Endothelial cell of hepatic sinusoid (primary cell): ENCODE measurements around the gene OVCA2.

ENCODE experiments used
- in situ Hi-C: cut with HindIII; loops from 2 replicates; pipeline ENCODE4 v1.10.0; 2017; ENCODE audit warnings: low sequenced_read_pairs

The OVCA2 gene

DNA sequence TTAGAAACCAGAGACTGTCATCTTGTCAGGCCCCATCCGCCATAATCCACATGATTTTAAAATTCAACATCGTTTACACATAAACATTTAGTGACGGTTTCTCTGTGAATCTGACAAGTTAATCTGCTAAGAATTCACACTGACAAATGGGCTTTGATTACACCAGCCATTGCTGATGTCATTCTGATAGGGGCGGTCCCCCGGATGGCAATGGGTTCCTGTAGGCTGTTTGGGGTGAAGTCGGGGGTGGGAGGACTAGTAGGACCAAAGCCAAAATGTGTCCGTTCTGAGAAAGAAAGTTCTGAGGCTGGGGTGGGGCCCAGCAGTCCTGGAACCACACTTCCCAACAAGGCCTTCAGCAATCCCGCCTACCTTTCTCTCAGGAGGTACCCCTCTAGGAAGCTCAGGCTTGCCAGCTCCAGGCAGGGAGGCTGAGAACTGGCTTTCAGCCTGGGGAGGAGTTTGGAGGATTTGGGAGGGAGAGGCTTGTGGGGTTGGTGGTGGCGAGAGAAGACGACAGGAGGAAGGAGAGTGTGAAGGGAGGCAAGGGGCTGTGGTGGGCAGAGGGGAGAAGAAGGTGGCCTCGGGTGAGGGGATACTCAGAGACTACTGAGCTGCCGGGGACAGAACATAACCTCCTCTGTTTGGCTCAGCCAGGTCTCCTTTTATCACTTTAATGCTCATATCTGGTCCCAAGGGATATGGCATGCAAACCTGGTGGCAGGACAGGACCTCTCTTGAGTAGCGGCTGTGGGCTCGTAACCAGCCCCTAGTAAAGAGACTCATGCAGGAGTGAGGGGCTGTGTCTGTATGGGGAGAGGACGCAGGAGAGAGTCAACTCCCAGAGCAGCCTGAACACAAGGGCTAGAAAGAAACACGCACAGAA, 21.7 kb downstream of the OVCA2 start:
- in situ Hi-C loops, result loop anchor here (10.0 kb wide), 1 partner anchor 201 kb away; no protein-coding TSS in a partner anchor

DNA sequence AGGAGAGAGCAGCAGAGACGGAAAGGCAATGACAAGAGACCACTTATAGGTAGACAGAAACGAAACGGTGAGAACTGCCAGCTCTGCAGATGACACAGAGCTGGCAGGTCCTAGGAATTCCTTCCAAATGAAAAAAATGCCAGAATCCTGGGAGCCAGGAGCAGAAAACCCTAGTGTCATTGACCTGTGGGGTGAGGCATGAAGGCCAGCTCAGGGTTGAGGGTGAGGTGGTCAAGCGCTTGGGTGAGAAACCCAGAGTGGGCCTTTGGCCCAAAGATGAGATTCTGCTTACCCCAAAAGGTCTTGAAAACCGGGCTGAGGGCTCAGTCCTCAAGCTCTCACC, 22.3 kb downstream of the OVCA2 start:
- in situ Hi-C loops, result loop anchor here (10.0 kb wide), 1 partner anchor 201 kb away; no protein-coding TSS in a partner anchor

DNA sequence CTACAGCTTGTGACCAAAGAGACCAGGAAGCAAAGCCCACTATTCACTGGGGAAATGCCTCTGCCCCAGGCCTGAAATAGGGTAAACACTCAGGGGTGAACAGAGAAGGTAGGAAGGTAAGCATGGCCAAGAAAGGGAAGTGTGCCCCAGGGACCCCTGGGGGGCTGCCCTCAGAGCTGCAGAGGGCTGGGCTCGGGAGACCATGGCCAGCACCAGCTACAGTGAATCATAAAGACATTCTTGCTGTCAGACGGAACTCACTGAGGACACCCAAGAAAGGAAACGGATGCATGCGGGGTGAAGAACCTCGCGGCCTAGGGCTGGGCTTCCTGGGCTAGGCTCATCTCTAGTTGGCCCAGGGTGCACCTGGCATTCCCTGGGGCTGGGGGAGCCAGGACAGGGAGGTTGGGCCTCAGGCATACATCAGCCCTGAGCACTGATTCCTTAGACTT, 22.7 kb downstream of the OVCA2 start:
- in situ Hi-C loops, result loop anchor here (10.0 kb wide), 1 partner anchor 200 kb away; no protein-coding TSS in a partner anchor

DNA sequence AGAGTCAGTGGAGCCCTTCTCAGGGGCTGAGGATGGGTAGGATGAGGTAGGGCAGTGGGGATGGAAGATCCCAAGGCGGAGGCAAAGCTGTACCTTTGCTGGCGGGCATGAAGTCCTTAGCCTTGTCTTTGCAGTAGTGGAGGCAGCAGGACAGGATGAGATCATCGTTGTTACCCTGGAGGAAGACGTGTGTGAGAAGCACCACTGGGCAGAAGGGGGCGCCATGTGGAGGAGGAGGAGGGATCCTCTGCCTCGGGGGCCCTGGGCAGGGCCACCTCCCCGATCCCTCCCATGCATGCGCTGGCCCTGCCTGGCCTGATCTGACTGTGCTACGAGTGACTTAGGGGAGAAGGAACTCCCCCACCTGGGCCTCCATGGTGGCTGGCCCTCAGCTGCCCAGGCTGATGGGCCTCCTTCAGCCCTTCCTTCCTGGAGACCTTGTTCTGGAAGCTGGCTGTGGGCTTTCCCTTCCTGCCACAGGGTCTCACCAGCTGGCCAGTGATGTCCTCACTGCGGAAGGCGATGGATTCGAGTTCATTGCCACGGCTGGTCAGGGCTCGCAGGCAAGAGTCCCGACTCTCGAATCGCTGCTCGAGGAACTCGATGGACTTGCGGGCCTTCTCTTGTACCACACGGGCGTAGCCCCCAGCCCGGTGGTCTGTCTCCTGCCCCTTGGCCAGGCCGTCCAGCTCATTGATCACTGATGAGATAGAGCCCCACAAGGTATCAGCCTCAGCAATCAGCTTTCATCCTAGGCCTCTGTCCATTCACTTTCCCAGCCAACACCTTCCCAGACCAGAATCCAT, 23.4 kb downstream of the OVCA2 start:
- in situ Hi-C loops, result loop anchor here (5.0 to 10.0 kb wide), 3 partner anchors 107 to 200 kb away; no protein-coding TSS in a partner anchor

DNA sequence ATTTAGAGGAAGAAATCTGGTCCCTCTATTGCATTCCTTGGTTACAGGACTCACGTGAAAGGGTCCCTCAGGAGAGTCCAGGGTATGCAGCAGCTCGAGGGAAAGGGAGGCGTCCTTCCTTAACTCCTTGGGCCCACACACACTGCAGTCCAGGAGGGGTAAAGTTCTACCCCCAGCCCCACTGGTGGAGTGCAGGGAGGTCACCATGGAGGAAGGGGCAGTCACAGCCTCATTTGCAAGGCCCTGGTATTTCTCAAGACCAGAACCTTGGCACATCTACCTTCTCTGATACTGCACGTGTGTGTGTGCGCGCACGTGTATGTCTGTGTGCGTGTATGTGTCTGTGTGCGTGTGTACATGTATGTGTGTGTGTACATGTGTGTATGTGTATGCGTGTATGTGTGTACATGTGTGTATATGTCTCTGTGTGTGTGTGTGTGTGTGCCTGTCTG, 24.2 kb downstream of the OVCA2 start:
- in situ Hi-C loops, result loop anchor here (5.0 to 10.0 kb wide), 3 partner anchors 106 to 199 kb away; no protein-coding TSS in a partner anchor

DNA sequence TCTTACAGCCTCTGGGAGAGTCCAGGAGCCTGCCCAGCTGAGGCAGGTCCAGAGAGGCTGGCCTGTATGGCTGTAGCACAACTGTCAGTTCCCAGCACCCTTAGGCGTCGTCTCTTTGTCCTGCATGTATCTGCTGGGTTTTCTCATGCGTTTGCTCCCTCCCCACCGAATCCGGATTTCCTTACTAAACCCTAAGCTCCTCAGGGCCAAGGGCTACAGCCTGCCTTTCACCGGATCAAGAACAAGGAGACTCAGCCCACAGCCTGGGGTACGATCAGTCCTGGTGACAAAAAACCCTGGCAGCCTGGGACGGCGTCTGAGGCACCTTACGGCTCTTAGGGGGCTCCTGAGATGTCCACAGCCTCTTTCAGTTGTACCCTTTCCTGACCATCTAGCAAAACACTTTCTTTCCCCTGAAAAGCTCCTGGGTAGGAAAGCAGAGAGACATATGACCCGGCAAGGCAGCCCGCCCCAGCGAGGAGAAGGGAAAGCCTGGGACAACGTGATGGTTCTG, 25.3 kb downstream of the OVCA2 start:
- in situ Hi-C loops, result loop anchor here (5.0 to 10.0 kb wide), 3 partner anchors 105 to 198 kb away; no protein-coding TSS in a partner anchor

GRCh38 chr17:2067608-2068024, 25.8 kb downstream of the OVCA2 start:
- in situ Hi-C loops, result loop anchor here (5.0 to 10.0 kb wide), 3 partner anchors 105 to 197 kb away; no protein-coding TSS in a partner anchor

GRCh38 chr17:2068031-2068518, 26.3 kb downstream of the OVCA2 start:
- in situ Hi-C loops, result loop anchor here (5.0 to 10.0 kb wide), 3 partner anchors 104 to 197 kb away; no protein-coding TSS in a partner anchor

GRCh38 chr17:2068519-2069051, 26.8 kb downstream of the OVCA2 start:
- in situ Hi-C loops, result loop anchor here (5.0 to 10.0 kb wide), 3 partner anchors 104 to 196 kb away; no protein-coding TSS in a partner anchor

DNA sequence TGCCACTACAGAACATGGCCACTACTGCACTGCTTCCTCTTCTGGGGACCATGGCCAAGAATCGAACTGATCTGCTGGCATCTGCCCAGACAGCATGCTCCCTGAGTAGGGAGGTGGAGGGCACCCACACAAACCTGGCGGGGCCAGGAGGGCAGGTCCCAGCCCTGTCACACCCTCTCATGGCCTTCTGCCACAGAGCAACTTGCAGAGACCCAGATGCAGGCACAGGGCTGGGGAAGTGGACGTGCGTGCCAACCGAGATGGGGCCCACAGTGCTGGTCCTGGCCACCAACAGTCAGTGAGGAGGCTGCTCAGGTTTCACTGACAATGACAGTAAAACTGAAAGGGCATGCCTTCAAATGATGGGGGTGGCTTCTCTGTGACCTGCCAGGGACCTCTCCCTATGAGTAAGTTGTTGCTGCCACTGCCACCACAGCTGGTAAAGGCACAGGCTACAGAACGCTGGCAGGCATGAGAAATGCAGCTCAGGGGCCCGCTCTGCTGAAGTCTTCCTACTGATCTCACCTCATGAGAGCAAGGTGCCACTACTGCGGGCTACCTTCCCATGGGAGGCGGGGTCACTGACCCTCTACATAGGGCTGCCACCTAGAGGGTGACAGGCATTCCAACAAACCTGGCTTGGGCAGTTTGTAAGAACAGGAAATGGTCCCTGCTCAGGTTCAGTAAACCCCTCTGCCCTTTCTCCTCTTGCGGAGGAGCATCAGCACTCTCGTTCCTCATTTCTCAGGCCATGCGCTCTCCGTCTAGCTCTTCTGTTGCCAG, 28.6 kb downstream of the OVCA2 start:
- in situ Hi-C loops, result no loop called here

DNA sequence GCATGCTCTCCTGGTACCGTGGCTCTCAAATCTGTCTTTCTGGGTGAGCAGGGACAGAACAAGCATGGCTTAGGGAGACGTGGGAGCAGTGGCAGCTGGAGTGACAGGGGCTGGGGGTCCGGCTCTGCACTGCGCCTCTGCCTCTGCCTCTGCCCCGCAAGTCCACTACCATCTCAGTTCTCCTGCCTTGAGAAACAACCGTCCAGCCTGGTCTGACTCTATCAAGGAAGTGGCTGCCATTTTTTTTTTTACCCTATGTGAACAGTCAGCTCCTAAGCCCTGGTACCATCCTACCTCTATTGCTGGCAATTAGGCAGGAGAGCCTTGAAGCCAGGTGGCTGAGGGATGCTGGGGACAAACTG, 29.2 kb downstream of the OVCA2 start:
- in situ Hi-C loops, result no loop called here

DNA sequence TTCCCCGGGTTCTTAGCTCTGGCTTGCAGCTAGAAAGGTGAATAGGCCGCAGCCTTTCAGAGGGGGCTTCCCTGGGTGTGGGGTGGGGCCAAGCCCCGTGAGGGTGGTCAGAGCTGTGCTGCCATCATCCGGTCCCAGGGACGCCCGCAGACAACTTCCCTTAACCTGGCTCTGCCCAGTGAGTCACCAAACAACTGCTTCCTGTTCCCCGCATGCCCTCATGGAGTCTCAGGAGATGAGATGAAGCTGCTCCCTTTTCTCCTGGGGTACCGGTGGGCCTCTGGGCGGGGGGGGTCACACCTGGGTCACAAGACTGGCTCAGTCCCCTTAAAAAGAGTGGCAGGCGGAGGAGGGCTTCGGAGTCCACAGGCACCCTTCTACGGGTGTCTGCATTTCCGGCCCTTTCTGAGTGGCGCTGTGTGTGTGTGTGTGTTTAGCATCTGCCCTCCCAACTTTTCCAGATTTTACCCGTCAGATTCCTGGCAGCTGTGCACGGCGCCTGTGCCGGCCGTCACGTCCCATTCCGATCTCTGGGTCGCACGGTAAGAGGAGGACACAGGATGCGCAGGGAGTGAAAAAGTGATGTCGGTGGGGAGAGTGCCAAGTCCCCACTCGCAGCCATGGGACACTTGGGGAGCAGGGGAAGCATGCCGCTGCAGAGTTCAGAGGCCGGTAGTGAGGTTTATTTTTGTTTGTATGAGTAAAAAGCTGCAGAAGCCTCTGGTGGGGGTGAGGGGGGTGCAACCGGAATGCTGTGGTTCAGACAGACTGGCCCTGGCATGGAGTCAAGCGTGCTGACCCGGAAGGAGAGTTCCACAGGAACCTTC, 29.8 kb downstream of the OVCA2 start:
- in situ Hi-C loops, result no loop called here

DNA sequence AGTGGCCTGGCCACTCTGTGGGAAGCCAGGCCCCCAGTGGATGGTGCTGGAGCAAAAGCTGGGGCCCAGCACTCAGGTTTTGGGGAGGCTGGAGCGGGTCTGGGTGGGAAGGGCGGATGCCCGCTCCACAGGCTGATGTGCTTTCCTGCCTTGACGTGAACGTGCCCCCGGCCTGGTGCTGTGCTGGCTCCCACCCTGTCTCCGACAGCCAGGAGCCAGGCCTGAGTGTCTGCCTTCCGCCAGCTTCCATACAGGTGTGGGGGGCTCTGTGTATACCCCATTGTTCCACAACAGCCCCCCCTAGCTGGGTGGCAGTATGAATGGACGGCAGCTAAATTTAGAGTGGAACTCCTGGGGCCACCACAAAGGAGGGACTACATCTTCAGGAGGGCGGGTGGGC, 33.1 kb downstream of the OVCA2 start:
- in situ Hi-C loops, result no loop called here

DNA sequence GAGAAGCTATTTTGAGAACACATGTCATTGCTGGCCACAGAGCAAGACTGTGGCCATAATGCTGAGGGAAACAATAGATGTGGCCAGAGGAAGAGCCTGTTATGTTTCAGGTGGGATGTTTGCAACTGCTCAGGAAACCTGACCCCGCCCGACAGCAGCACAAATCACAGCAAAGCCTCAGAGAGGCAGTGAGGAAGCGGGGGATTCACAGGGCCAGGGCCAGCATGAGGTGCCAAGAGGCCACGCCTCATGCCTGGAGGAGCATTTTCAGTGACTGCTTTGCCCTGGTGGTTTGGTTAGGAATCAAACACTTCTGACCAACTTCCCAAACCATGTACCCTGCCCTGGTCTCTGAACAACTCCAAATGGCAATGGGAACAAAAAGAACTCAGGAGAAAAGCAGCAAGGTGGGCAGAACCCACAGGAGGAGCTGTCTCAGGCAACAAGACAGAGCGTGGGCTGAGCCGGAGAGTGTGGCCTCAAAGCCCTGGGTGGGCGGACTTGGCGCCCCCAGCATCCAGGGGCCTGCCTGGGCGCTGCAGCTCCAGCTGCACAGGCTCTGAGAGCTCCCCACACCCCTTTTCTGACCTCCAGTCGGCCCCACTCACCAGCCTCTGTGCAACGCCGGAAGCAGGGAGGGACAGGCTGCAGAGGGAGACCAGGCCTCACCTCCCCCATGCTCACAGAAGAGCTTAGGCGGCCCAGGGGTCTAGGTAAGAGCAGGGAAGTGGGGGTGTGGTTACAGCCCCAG, 33.7 kb downstream of the OVCA2 start:
- in situ Hi-C loops, result no loop called here

DNA sequence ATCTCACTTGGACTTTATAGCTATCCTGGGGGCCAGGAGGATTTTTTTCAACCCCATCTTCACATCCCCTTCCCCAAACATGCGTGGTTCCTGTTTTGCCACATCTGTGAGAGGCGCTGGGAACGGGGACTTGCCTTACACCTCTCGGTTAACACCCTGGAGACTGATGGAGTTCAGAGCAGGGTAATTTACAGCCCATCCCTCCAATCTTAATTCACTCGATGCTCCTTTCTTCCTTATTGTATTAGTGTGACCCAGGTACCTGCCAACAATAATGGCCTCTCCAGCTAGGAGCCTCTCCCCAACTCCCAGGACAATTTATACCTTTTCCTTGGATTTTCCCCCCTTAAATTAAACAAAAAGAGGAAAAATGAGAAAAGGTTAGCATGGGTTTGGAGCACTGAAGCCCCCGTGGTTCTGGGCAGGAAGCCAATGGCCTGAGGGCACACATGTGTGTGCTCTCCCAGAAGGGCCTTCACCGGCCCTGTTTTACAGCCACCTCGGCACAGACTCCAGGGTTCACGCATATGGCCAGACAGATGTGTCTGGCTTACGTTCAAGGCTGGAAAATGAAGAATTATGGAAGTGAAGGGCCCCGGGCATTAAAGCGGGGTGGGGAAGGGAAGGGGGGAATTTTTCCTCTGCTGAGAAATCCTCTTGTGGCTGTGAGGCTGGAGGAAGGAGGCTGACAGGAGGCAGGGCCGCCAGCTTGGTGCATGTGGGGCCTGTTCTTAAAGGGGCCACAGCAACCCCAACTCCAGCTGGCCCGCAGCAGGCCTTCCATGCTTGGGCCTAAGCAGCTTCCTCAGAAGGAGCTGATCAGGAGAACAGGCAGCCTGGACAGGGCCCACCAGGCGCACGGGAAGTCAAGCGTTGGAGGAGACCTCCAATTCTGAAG, 34.5 kb downstream of the OVCA2 start:
- in situ Hi-C loops, result no loop called here

DNA sequence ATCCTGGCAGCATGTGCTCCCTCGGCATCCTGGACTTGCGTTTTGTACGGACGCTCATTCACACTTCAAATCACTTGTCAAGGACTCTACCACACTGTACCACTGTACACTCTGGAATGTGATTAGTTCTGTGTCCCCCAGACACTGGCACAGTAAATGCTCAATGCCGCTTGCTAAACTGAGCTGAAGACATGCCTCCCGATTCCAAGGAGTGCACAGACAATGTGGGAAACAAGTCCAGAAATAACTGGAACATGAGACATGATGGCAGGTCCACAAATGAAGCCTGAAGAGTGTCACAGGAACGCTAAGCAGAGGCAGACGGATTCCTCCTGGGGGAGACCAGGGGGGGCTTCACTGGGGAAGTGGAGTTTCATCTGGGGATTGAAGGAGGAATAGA, 35.2 kb downstream of the OVCA2 start:
- in situ Hi-C loops, result no loop called here

DNA sequence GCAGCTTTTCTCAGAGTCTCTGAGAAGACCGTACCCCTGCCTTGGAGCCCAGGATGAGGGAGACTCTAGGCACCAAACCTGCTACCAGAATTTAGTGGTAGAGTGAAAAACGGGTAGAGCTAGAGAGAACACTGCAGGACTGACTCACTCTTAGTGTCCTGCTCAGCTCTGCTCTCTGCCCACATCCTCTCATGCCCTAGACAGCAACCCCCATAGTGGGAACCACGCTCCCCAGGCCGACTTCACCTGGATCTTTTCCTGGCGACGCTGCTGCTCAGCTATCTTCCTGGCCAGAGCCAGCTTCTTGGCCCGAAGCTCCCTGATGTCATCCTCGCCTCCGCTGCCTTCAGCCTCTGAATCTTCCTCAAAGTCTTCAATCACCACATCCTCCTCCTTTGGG, 39.7 kb downstream of the OVCA2 start:
- in situ Hi-C loops, result loop anchor here (10.0 kb wide), 1 partner anchor 153 kb away; no protein-coding TSS in a partner anchor
